ENCODE results near the gene MME.
"Not testable (repeated sequence)": the region's sequence is repeated elsewhere in the genome, so short reads cannot be mapped to it uniquely, and the experiment has no call there.

The MME gene

DNA sequence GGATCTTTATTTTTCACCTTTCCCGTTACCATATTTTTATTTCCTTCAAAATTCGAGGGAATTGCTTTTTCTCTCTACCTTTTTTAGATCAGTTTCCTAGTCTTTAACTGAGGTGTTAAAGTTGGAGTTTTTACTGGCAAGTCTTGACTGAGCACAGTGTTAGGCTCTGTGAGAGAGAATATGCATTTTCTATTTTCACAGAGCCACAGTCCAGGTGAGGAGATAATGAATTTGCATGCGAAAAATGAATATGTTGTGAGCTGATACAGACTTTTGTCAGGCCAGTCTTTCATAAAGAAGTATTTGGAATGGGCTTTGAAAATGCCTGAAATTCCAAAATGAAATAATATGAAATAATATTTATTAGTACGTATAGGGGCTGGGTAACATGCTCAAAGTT is 31.9 kb downstream of the MME start:
- Histone ChIP-seq H3K27me3 (ENCODE audit: insufficient read depth, insufficient read length) (no peaks in the 10 kb centered on the region), H3K4me3 (ENCODE audit: insufficient read length, low read depth) (no peak overlapping the region), H3K4me1 (ENCODE audit: insufficient read depth, insufficient read length) (no peaks in the 10 kb centered on the region), H3K9me3 (ENCODE audit: insufficient read depth, low read length) (no peaks in the 10 kb centered on the region), H3K9ac (ENCODE audit: insufficient read length, low read depth) (no peak overlapping the region), H3K36me3 (ENCODE audit: insufficient read depth, insufficient read length, low read length) (no peaks in the 10 kb centered on the region)
- DNase-seq (ENCODE audit: low read depth, low spot score): no peak
- TF ChIP-seq SUZ12 (IDR thresholded peaks at IDR 0.05; ENCODE audit: extremely low read depth, insufficient read depth, insufficient read length): no peak
- TF ChIP-seq YY1 (IDR thresholded peaks at IDR 0.05; ENCODE audit: insufficient read depth, insufficient read length): no peak
- no peak for TF ChIP-seq ZNF274 (IDR thresholded peaks at IDR 0.05; ENCODE audit: low read depth, low read length)

DNA sequence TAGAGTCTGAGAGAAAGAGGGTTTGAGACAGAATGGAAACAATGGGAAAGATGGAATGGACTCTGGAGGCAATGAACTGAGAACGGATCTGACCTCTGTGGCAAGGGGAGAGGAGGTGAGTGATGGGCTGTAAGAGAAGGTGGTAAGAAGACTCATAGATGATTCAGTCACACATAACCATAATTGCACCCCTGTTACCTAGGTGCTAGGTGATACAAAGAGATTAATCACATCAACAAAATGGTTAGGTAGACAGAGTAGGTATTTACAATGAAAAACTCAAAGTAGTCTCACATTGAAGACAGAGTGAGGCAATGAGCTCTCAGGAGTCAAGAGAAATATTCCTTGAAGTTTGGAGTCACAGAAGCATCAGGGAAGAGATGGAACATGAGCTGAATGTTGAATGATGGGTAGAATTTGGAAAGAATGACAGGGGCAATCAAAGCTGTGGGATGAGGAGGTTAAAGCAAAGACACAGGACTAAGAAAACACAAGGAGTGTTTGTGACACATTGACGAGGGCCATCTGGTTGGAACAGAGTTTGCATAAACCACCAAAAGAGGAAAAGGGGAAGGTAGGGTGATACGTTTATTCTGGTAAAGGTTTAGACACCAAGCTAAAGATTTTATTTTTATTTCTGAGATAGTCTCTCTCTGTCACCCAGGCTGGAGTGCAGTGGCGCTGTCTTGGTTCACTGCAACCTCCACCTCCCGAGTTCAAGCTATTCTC is 32.7 kb downstream of the MME start:
- H3K9me3 ChIP-seq (ENCODE audit: insufficient read depth, low read length): no peaks in the 10 kb centered on the region
- DNase-seq (ENCODE audit: low read depth, low spot score): no peak
- H3K4me3 ChIP-seq (ENCODE audit: insufficient read length, low read depth): no peak overlapping the region
- H3K27me3 ChIP-seq (ENCODE audit: insufficient read depth, insufficient read length): no peaks in the 10 kb centered on the region
- no peak overlapping the region for H3K9ac ChIP-seq (ENCODE audit: insufficient read length, low read depth)
- no peaks in the 10 kb centered on the region for H3K4me1 ChIP-seq (ENCODE audit: insufficient read depth, insufficient read length)
- no peak for TF ChIP-seq SUZ12 (IDR thresholded peaks at IDR 0.05; ENCODE audit: extremely low read depth, insufficient read depth, insufficient read length)
- TF ChIP-seq YY1 (IDR thresholded peaks at IDR 0.05; ENCODE audit: insufficient read depth, insufficient read length): no peak
- TF ChIP-seq ZNF274 (IDR thresholded peaks at IDR 0.05; ENCODE audit: low read depth, low read length): no peak
- no peaks in the 10 kb centered on the region for H3K36me3 ChIP-seq (ENCODE audit: insufficient read depth, insufficient read length, low read length)

DNA sequence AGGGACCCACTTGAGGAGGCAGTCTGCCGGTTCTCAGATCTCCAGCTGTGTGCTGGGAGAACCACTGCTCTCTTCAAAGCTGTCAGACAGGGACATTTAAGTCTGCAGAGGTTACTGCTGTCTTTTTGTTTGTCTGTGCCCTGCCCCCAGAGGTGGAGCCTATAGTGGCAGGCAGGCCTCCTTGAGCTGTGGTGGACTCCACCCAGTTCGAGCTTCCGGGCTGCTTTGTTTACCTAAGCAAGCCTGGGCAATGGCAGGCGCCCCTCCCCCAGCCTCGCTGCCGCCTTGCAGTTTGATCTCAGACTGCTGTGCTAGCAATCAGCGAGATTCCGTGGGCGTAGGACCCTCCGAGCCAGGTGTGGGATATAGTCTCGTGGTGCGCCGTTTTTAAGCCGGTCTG is 44.6 kb downstream of the MME start:
- H3K9me3 ChIP-seq (ENCODE audit: insufficient read depth, low read length); H3K4me3 ChIP-seq (ENCODE audit: insufficient read length, low read depth); H3K36me3 ChIP-seq (ENCODE audit: insufficient read depth, insufficient read length, low read length); H3K4me1 ChIP-seq (ENCODE audit: insufficient read depth, insufficient read length); DNase-seq (ENCODE audit: low read depth, low spot score); H3K27me3 ChIP-seq (ENCODE audit: insufficient read depth, insufficient read length); H3K9ac ChIP-seq (ENCODE audit: insufficient read length, low read depth): not testable (repeated sequence)

DNA sequence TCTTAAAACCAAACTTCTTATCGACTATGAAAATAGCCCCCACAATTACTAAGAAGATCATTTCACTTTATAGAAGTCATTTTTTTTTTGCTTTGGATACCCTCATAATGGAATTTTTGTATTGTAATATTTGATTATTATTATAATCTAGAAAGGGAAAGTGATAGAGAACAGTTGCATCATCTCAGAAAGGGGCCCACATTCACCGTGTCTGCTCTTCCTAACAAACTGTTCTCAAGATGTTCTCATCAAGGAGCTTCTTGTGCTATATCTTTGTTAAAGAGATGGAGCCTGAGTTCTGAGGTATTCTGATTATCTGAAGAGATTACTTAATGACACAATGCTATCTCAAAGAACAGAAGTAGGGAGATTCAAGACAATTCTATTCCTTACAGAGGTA is 49.3 kb downstream of the MME start:
- no peaks in the 10 kb centered on the region for H3K9me3 ChIP-seq (ENCODE audit: insufficient read depth, low read length)
- no peaks in the 10 kb centered on the region for H3K27me3 ChIP-seq (ENCODE audit: insufficient read depth, insufficient read length)
- H3K4me1 ChIP-seq (ENCODE audit: insufficient read depth, insufficient read length): no peaks in the 10 kb centered on the region
- no peak for DNase-seq (ENCODE audit: low read depth, low spot score)
- H3K36me3 ChIP-seq (ENCODE audit: insufficient read depth, insufficient read length, low read length): no peaks in the 10 kb centered on the region
- TF ChIP-seq YY1 (IDR thresholded peaks at IDR 0.05; ENCODE audit: insufficient read depth, insufficient read length) (no peak), SUZ12 (IDR thresholded peaks at IDR 0.05; ENCODE audit: extremely low read depth, insufficient read depth, insufficient read length) (no peak), ZNF274 (IDR thresholded peaks at IDR 0.05; ENCODE audit: low read depth, low read length) (no peak)
- no peak overlapping the region for H3K4me3 ChIP-seq (ENCODE audit: insufficient read length, low read depth)
- no peak overlapping the region for H3K9ac ChIP-seq (ENCODE audit: insufficient read length, low read depth)

DNA sequence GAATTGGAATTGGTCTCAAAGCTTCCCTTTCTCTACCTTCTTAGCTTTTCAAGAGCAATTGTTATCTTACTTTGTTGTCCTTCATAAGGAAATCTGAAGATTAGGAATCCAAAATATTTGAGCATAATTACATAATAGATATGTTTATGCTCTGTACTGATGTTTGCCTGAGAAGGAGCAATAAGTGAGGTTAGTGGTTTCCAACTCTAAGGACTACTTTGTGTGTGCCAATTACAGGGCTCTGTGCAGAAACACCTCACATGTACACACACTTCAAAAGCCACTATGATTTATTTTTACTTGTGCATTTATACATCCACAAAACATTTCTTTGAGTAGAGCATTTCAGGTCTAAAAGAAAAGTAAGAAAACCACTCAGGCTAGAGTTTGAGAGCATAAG is 49.9 kb downstream of the MME start:
- no peaks in the 10 kb centered on the region for H3K9me3 ChIP-seq (ENCODE audit: insufficient read depth, low read length)
- no peaks in the 10 kb centered on the region for H3K27me3 ChIP-seq (ENCODE audit: insufficient read depth, insufficient read length)
- no peak for DNase-seq (ENCODE audit: low read depth, low spot score)
- H3K36me3 ChIP-seq (ENCODE audit: insufficient read depth, insufficient read length, low read length): no peaks in the 10 kb centered on the region
- H3K4me3 ChIP-seq (ENCODE audit: insufficient read length, low read depth): no peak overlapping the region
- H3K9ac ChIP-seq (ENCODE audit: insufficient read length, low read depth): no peak overlapping the region
- TF ChIP-seq YY1 (IDR thresholded peaks at IDR 0.05; ENCODE audit: insufficient read depth, insufficient read length) (no peak), ZNF274 (IDR thresholded peaks at IDR 0.05; ENCODE audit: low read depth, low read length) (no peak), SUZ12 (IDR thresholded peaks at IDR 0.05; ENCODE audit: extremely low read depth, insufficient read depth, insufficient read length) (no peak)
- no peaks in the 10 kb centered on the region for H3K4me1 ChIP-seq (ENCODE audit: insufficient read depth, insufficient read length)

DNA sequence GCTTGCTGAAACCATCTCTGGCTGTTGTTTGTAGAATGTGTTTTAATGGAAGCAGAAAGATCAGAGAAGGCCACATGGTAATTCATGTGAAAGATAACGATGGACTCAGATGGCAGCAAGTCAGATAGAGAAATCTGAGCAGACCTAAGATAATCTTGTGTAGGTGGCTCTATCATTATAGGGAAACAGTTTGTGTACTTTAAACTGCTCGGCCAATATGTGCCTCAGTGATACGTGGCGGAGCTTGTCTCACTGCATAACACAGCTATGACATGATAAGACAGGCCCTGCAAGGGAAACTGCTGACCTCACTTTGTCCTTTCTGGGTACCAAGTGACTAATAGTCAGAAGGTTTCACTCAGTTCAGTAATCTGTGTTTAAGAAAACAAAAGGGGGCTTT is 51.0 kb downstream of the MME start:
- H3K4me3 ChIP-seq (ENCODE audit: insufficient read length, low read depth): no peak overlapping the region
- no peak overlapping the region for H3K9ac ChIP-seq (ENCODE audit: insufficient read length, low read depth)
- no peaks in the 10 kb centered on the region for H3K4me1 ChIP-seq (ENCODE audit: insufficient read depth, insufficient read length)
- no peaks in the 10 kb centered on the region for H3K27me3 ChIP-seq (ENCODE audit: insufficient read depth, insufficient read length)
- TF ChIP-seq YY1 (IDR thresholded peaks at IDR 0.05; ENCODE audit: insufficient read depth, insufficient read length) (no peak), SUZ12 (IDR thresholded peaks at IDR 0.05; ENCODE audit: extremely low read depth, insufficient read depth, insufficient read length) (no peak), ZNF274 (IDR thresholded peaks at IDR 0.05; ENCODE audit: low read depth, low read length) (no peak)
- H3K36me3 ChIP-seq (ENCODE audit: insufficient read depth, insufficient read length, low read length): no peaks in the 10 kb centered on the region
- no peaks in the 10 kb centered on the region for H3K9me3 ChIP-seq (ENCODE audit: insufficient read depth, low read length)
- DNase-seq (ENCODE audit: low read depth, low spot score): no peak

DNA sequence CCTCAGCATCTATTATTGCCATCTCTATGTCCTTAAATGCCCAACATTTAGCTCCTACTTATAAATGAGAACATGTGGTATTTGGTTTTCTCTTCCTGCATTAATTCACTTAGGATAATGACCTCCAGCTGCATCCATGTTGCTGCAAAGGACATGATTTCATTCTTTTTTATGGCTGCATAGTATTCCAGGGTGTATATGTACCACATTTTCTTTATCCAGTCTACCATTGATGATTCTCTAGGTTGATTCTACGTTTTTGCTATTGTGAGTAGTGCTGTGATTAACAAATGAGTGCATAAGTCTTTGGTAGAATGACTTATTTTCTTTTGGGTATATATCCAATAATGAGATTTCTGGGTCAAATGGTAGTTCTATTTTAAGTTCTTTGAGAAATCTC is 54.2 kb downstream of the MME start:
- not testable (repeated sequence) for H3K9ac ChIP-seq (ENCODE audit: insufficient read length, low read depth); H3K4me3 ChIP-seq (ENCODE audit: insufficient read length, low read depth); DNase-seq (ENCODE audit: low read depth, low spot score); H3K4me1 ChIP-seq (ENCODE audit: insufficient read depth, insufficient read length); H3K9me3 ChIP-seq (ENCODE audit: insufficient read depth, low read length); H3K27me3 ChIP-seq (ENCODE audit: insufficient read depth, insufficient read length); H3K36me3 ChIP-seq (ENCODE audit: insufficient read depth, insufficient read length, low read length)

DNA sequence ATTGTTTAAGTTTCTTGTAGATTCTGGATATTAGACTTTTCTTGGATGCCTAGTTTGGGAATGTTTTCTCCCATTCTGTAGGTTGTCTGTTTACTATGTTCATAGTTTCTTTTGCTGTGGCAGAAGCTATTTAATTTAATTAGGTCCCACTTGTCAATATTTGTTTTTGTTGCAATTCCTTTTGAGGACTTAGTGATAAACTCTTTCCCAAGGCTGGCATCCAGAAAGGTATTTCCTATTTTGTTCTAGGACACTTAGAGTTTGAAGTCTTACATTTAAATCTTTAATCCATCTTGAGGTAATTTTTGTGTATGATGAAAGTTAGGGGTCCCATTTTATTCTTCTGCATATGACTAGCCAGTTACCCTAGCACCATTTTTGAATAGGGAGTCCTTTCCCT is 54.9 kb downstream of the MME start:
- Histone ChIP-seq H3K4me3 (ENCODE audit: insufficient read length, low read depth) (no peak overlapping the region), H3K36me3 (ENCODE audit: insufficient read depth, insufficient read length, low read length) (no peaks in the 10 kb centered on the region), H3K9me3 (ENCODE audit: insufficient read depth, low read length) (no peaks in the 10 kb centered on the region), H3K9ac (ENCODE audit: insufficient read length, low read depth) (no peak overlapping the region), H3K27me3 (ENCODE audit: insufficient read depth, insufficient read length) (no peaks in the 10 kb centered on the region), H3K4me1 (ENCODE audit: insufficient read depth, insufficient read length) (no peaks in the 10 kb centered on the region)
- no peak for TF ChIP-seq YY1 (IDR thresholded peaks at IDR 0.05; ENCODE audit: insufficient read depth, insufficient read length)
- no peak for TF ChIP-seq SUZ12 (IDR thresholded peaks at IDR 0.05; ENCODE audit: extremely low read depth, insufficient read depth, insufficient read length)
- TF ChIP-seq ZNF274 (IDR thresholded peaks at IDR 0.05; ENCODE audit: low read depth, low read length): no peak
- DNase-seq (ENCODE audit: low read depth, low spot score): no peak

Measured in NT2/D1 (cell line).